MM.1S (cell line): ENCODE measurements around the gene HCCS.

Experiments used
- DNase-seq: peaks from one replicate; pipeline ENCODE4 v3.0.0-alpha.2; 2015
- H2AFZ ChIP-seq: fragments of 300-600 bp; sonication (generic); 2 replicates; pipeline ENCODE4 v1.6.0; 2016; ENCODE audit warnings: antibody characterized with exemption, low read length
- H3F3A ChIP-seq: fragments of 300-600 bp; sonication (generic); 2 replicates; pipeline ENCODE4 v1.6.1; 2016; ENCODE audit warnings: mild to moderate bottlenecking, antibody characterized with exemption, low read length, moderate library complexity, mixed read lengths; ENCODE audit not compliant: insufficient read depth
- H3K27ac ChIP-seq: fragments of 300-600 bp; sonication (generic); 2 replicates; pipeline ENCODE4 v1.5.1; 2016; ENCODE audit warnings: mild to moderate bottlenecking, low read length
- H3K27me3 ChIP-seq: fragments of 300-600 bp; sonication (generic); replicated peaks from 2 replicates; pipeline ENCODE4 v1.6.0; 2016; ENCODE audit warnings: low read length; ENCODE audit not compliant: insufficient read depth
- H3K36me3 ChIP-seq: fragments of 300-600 bp; sonication (generic); replicated peaks from 2 replicates; pipeline ENCODE4 v1.6.1; 2016; ENCODE audit warnings: mild to moderate bottlenecking, low read length, mixed read lengths; ENCODE audit not compliant: insufficient read depth
- H3K4me1 ChIP-seq: fragments of 300-600 bp; sonication (generic); 2 replicates; pipeline ENCODE4 v1.6.1; 2016; ENCODE audit warnings: low read length, mixed read lengths
- H3K4me2 ChIP-seq: fragments of 300-600 bp; sonication (generic); 2 replicates; pipeline ENCODE4 v1.6.0; 2016; ENCODE audit warnings: low read depth, low read length
- H3K4me3 ChIP-seq: fragments of 300-600 bp; sonication (generic); 2 replicates; pipeline ENCODE4 v1.5.1; 2016; ENCODE audit warnings: low read length, mixed read lengths
- H3K79me2 ChIP-seq: fragments of 300-600 bp; sonication (generic); 2 replicates; pipeline ENCODE4 v1.6.1; 2016; ENCODE audit warnings: mixed run types, low read length, mixed read lengths
- H3K9ac ChIP-seq: fragments of 300-600 bp; sonication (generic); 2 replicates; pipeline ENCODE4 v1.6.1; 2016; ENCODE audit warnings: low read length, mixed read lengths
- H3K9me2 ChIP-seq: fragments of 300-600 bp; sonication (generic); replicated peaks from 2 replicates; pipeline ENCODE4 v1.6.1; 2016; ENCODE audit warnings: mild to moderate bottlenecking, low read length, mixed read lengths; ENCODE audit not compliant: insufficient read depth
- H3K9me3 ChIP-seq: fragments of 300-600 bp; sonication (generic); replicated peaks from 2 replicates; pipeline ENCODE4 v1.6.1; 2016; ENCODE audit warnings: mild to moderate bottlenecking, low read length, mixed read lengths; ENCODE audit not compliant: insufficient read depth
- H4K20me1 ChIP-seq: fragments of 300-600 bp; sonication (generic); 2 replicates; pipeline ENCODE4 v1.6.1; 2016; ENCODE audit warnings: mild to moderate bottlenecking, low read length, moderate library complexity, mixed read lengths; ENCODE audit not compliant: insufficient read depth
- CTCF ChIP-seq: fragments of 300-600 bp; sonication (generic); IDR thresholded peaks from 2 replicates; pipeline ENCODE4 v1.5.1; 2016; ENCODE audit warnings: antibody characterized with exemption, low read length, mixed read lengths
- EZH2 ChIP-seq: fragments of 300-600 bp; sonication (generic); optimal IDR thresholded peaks from 2 replicates; pipeline ENCODE3; 2017; ENCODE audit warnings: low read depth, mild to moderate bottlenecking, antibody characterized with exemption, low read length, mixed read lengths
- EZH2phosphoT487 ChIP-seq: fragments of 300-600 bp; sonication (generic); IDR thresholded peaks from 2 replicates; pipeline ENCODE4 v1.6.1; 2018; ENCODE audit warnings: antibody characterized with exemption, low read length

Gene HCCS

GRCh38 chrX:11135564-11136185 lies 24.5 kb downstream of the HCCS start:
- H3K27me3 ChIP-seq, result no peaks in the 10 kb centered on the region
- H3K4me3 ChIP-seq, result no peak overlapping the region
- H3K4me2 ChIP-seq, result no peak overlapping the region
- no peak overlapping the region for H3K27ac ChIP-seq
- H2AFZ ChIP-seq, result no peak overlapping the region
- no peak for DNase-seq
- H3K9me2 ChIP-seq, result no peaks in the 10 kb centered on the region
- H3F3A ChIP-seq, result no peaks in the 10 kb centered on the region
- H3K36me3 ChIP-seq, result no peaks in the 10 kb centered on the region
- no peak for TF ChIP-seq CTCF
- TF ChIP-seq EZH2phosphoT487, result no peak
- no peak for TF ChIP-seq EZH2
- H3K9ac ChIP-seq, result no peak overlapping the region
- no peaks in the 10 kb centered on the region for H4K20me1 ChIP-seq
- no peaks in the 10 kb centered on the region for H3K79me2 ChIP-seq
- H3K4me1 ChIP-seq, result no peaks in the 10 kb centered on the region
- no peaks in the 10 kb centered on the region for H3K9me3 ChIP-seq

- no peaks in the 10 kb centered on the region for H3K79me2 ChIP-seq
- no peak overlapping the region for H3K4me3 ChIP-seq
- H3F3A ChIP-seq, result no peaks in the 10 kb centered on the region
- no peak for TF ChIP-seq EZH2
- TF ChIP-seq CTCF, result peak; percentile 45
- no peak overlapping the region for H3K4me2 ChIP-seq
- no peaks in the 10 kb centered on the region for H3K9me3 ChIP-seq
- no peak overlapping the region for H2AFZ ChIP-seq
- H3K9ac ChIP-seq, result no peak overlapping the region
- peak; percentile 28 for DNase-seq
- H4K20me1 ChIP-seq, result no peaks in the 10 kb centered on the region
- no peaks in the 10 kb centered on the region for H3K36me3 ChIP-seq
- no peaks in the 10 kb centered on the region for H3K9me2 ChIP-seq
- no peak overlapping the region for H3K27ac ChIP-seq
- no peaks in the 10 kb centered on the region for H3K27me3 ChIP-seq
- no peaks in the 10 kb centered on the region for H3K4me1 ChIP-seq
Measured at GRCh38 chrX:11137543-11138139, 26.5 kb downstream of the HCCS start.

GRCh38 chrX:11138498-11139390 lies 27.6 kb downstream of the HCCS start:
- Histone ChIP-seq H4K20me1 (no peaks in the 10 kb centered on the region), H3K4me1 (no peaks in the 10 kb centered on the region), H3K4me2 (no peak overlapping the region), H3K9ac (no peak overlapping the region), H3K79me2 (no peaks in the 10 kb centered on the region), H3K27me3 (no peaks in the 10 kb centered on the region), H3K27ac (no peak overlapping the region), H3K4me3 (no peak overlapping the region), H3K36me3 (no peaks in the 10 kb centered on the region), H3K9me3 (no peaks in the 10 kb centered on the region), H2AFZ (no peak overlapping the region), H3K9me2 (no peaks in the 10 kb centered on the region), H3F3A (no peaks in the 10 kb centered on the region)
- no peak for DNase-seq
- TF ChIP-seq EZH2, result no peak
- TF ChIP-seq EZH2phosphoT487, result no peak
- TF ChIP-seq CTCF, result no peak
